Measurements from ENCODE around the gene ZP2.
A peak's percentile ranks its signal among the peaks of the same experiment; 100 is the strongest.
"Not testable (repeated sequence)": the region's sequence is repeated elsewhere in the genome, so short reads cannot be mapped to it uniquely, and the experiment has no call there.

ZP2 gene

GRCh38 chr16:21211486-21211885 lies at the start of gene ZP2:
TSS of gene ZP2 (minus strand) at chr16:21211574. CDS start at chr16:21211547, 27 bp downstream.
- no peak for DNase-seq

GRCh38 chr16:21257284-21257683 lies 45.9 kb upstream of the ZP2 start:
- no peak for DNase-seq

- no peak for DNase-seq
These were observed 45.3 kb upstream of the ZP2 start for GRCh38 chr16:21256636-21257035.

GRCh38 chr16:21253470-21253869 lies 42.1 kb upstream of the ZP2 start:
- no peak for DNase-seq

- DNase-seq = no peak
These were observed 38.9 kb upstream of the ZP2 start for GRCh38 chr16:21250072-21250923.

- DNase-seq = not testable (repeated sequence)
These were observed 36.8 kb upstream of the ZP2 start for GRCh38 chr16:21248179-21248578.

- no peak for DNase-seq
These were observed 33.3 kb upstream of the ZP2 start for GRCh38 chr16:21244518-21245215.

- no peak for DNase-seq
These were observed 31.4 kb upstream of the ZP2 start for GRCh38 chr16:21242756-21243155.

- no peak for DNase-seq
These were observed 28.3 kb upstream of the ZP2 start for GRCh38 chr16:21239646-21240045.

GRCh38 chr16:21236831-21237230 lies 25.5 kb upstream of the ZP2 start:
- no peak for DNase-seq

GRCh38 chr16:21235199-21235585 lies 23.8 kb upstream of the ZP2 start:
- DNase-seq = no peak

GRCh38 chr16:21233521-21234150 lies 22.3 kb upstream of the ZP2 start, which contains the start of gene ANKS4B:
TSS of gene ANKS4B (plus strand) at chr16:21233699. CDS start at chr16:21233738, 39 bp downstream.
- no peak for DNase-seq

- DNase-seq = no peak
These were observed 21.7 kb upstream of the ZP2 start for GRCh38 chr16:21233045-21233520.

GRCh38 chr16:21228361-21228872 lies 17.0 kb upstream of the ZP2 start:
- no peak for DNase-seq

- DNase-seq = no peak
These were observed 16.5 kb upstream of the ZP2 start for GRCh38 chr16:21227866-21228265.

GRCh38 chr16:21226749-21227148 lies 15.4 kb upstream of the ZP2 start:
- no peak for DNase-seq

- no peak for DNase-seq
These were observed 13.4 kb upstream of the ZP2 start for GRCh38 chr16:21224800-21225199.

GRCh38 chr16:21223787-21224186 lies 12.4 kb upstream of the ZP2 start:
- DNase-seq = no peak

GRCh38 chr16:21222495-21223337 lies 11.3 kb upstream of the ZP2 start:
- DNase-seq = no peak

- no peak for DNase-seq
These were observed 8.2 kb upstream of the ZP2 start for GRCh38 chr16:21219551-21219950.

- DNase-seq = peak; percentile 4
These were observed 6.8 kb upstream of the ZP2 start for GRCh38 chr16:21218153-21218552.

GRCh38 chr16:21217121-21217520 lies 5.7 kb upstream of the ZP2 start:
- DNase-seq = no peak

Measured in NCI-H226 (cell line).